NCI-H526 treated with DMSO at 0.1 percent for 48 hours (cell line): ENCODE results near the gene MOV10.

Experiments
- DNase-seq: peaks from one replicate; lab custom pipeline; 2025; lab: John Stamatoyannopoulos, UW

MOV10 gene

DNA sequence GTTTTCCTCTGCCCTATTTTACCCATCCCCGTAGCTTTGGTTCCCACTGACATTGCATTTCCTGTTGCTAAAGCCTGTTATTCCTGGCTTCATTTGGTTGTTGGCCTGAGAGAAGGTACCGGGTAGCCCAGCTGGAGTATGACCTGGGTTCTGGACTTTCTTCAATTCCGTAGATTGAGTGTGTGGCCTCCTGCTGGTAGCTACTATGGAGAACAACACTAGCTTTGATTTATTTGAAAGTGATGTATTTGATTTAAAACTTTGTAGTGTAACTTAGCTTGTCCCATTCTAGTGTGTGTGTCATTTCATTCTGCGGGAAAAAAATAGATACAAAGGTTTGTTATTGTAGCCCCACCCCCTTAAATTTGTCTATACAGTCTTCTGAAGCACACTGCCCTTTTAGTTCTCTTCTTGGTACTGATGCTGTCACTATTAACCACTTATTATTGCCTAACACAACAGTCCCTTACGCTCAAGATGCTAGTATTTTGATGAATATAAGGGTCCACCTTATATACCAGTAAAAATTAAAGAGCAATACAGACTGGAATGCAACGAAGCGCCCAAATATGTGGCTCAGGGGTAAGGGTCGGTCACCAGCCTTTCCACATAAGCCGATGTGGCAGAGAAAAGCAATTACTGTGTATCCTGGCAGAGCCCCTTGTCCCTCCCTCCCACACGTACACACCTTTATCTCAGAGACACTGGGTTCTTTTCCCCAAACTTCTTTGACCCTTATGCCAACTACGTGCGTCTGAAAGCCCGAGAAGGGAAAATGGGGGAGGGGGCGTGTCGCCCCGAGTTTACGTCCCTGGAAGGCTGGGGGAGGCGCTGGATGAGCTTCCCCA lies 643 bp upstream of the MOV10 start:
- DNase-seq = no peak

DNA sequence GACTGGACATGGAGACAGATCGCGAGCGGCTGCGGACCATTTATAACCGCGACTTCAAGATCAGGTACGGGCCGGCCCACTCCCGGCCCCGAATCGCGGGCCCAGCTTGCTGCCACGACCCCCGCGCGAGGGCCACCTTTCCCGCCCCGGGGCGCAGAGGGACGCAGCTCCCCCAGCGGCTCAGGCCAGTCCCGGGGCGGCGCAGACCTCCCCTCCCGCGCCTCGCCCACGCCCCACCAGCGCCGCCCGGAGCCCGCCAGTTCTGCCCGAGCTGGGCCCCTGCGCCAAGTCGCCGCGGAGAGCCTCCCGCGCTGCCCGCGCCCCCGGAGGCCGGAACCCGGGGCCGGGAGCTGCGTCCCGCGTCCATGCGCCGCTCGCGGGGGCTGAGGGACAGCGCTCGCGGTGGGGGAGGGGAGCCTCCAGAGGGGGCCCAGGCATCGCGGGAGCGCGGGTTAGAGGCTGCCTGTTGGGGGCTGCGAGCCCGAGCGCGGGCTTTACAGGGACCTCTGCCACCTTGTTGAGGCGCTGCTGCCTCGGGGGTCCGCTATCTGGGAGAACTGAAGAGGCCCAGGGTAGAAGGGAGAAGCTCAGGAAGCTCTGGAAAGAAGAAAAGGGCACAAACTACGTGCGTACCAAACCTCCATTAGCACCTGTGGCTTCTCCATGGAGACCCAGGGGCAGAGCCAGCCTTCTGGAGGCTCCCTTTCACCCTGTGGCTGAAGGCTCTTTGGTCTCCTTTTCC lies 698 bp downstream of the MOV10 start:
- DNase-seq = peak; percentile 50

DNA sequence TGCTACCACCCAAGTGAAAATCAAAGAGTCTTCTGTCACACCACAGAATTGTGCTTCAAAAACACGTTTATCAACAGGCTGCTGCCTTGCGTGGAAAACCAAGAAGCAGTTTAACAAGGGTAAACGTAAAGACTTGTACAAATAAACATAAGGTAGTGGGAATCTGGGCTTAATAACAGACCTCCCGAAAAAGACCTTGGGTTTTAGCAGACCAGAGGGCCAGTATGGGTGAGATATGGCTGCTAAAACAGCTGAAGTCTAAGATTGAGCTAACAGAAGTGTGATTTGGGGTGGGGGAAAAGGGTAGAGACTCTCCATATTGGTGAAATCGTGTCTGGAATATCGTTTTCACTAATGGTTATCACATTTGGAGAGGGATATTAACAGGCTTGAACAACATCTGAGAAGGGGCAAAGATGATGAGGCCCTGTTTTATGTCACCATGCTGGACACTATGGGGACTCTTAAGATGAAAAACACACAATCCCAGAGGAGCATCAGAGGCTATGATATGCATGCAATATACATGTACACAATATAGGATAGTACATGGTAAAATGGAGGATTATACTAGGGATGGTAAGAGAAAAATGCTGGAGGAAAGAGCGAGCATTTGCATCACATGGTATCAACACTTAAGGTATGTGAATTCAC lies 1.4 kb downstream of the MOV10 start:
- DNase-seq = no peak

GRCh38 chr1:112676543-112676942 lies 2.1 kb downstream of the MOV10 start:
- DNase-seq = no peak

GRCh38 chr1:112677501-112677900 lies 3.0 kb downstream of the MOV10 start:
- DNase-seq = no peak

- no peak for DNase-seq
Observed at GRCh38 chr1:112678605-112679004, 4.1 kb downstream of the MOV10 start.

GRCh38 chr1:112685913-112686312 lies 11.5 kb downstream of the MOV10 start:
- DNase-seq = no peak

GRCh38 chr1:112686417-112686816 lies 12.0 kb downstream of the MOV10 start:
- DNase-seq = no peak

DNA sequence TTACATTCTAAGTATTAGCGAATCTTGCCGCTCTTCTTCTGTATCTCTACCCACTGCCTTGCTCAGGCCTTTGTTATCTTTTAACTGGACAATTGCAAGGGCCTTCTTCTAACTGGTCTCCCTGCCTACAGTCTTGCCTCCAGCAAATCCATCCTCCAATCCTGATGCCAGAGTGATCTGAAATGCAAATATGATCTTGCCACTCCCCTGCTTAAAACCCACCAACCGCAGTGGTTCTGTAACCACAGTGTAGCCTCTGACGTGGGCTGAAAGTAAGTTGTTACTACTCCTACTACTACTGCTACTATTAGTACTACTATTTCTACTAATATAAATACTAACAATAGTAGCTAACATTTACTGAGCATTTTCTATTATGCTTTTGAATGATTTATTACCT lies 12.4 kb downstream of the MOV10 start:
- DNase-seq = no peak

DNA sequence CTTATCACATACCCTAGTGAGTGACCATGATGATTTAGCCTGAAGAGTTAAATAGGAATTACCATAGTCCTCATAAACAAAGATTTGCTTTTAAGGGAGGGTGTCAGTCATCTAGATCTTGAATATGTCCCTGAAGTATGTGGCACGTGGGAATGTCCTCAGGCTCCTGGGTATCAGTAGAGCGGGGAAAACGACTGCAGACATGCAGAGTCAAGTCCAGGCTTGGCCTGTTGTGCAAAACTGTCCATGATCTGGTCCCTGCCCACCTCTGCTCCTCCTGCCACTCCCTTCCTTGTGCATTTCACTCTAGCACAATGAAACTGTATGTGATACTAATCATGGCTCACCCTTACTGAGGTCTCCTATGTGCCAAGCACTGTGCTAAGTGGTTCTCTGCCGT lies 12.9 kb downstream of the MOV10 start:
- no peak for DNase-seq

GRCh38 chr1:112687785-112688496 lies 13.5 kb downstream of the MOV10 start:
- DNase-seq = no peak

GRCh38 chr1:112688781-112689193 lies 14.3 kb downstream of the MOV10 start:
- no peak for DNase-seq

DNA sequence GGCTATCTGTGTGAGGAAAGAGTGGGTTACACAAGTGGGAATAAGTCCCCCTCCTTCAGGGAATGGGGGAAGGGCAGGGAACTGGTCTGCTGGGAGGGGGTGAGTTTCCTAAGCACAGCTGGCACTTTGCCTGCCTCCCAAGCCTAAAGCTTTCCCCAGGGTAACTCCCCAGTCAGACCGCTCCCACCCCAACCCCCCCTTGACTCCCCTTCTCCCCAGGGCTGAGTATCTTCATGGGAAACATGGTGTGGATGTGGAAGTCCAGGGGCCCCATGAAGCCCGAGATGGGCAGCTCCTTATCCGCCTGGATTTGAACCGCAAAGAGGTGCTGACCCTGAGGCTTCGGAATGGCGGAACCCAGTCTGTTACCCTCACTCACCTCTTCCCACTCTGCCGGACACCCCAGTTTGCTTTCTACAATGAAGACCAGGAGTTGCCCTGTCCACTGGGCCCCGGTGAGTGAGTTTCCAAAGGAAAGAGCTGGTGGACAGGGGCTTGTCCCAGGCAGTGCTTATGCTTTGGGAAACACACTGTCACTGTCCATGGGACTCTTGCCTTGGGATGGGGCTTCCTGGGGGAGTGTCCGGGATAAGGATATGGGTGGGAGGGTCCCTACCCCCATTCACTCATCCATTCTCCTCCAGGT lies 14.9 kb downstream of the MOV10 start:
- no peak for DNase-seq

GRCh38 chr1:112689842-112690237 lies 15.4 kb downstream of the MOV10 start:
- no peak for DNase-seq

GRCh38 chr1:112692681-112693080 lies 18.2 kb downstream of the MOV10 start:
- no peak for DNase-seq

- no peak for DNase-seq
Observed at GRCh38 chr1:112693821-112694220, 19.4 kb downstream of the MOV10 start.

DNA sequence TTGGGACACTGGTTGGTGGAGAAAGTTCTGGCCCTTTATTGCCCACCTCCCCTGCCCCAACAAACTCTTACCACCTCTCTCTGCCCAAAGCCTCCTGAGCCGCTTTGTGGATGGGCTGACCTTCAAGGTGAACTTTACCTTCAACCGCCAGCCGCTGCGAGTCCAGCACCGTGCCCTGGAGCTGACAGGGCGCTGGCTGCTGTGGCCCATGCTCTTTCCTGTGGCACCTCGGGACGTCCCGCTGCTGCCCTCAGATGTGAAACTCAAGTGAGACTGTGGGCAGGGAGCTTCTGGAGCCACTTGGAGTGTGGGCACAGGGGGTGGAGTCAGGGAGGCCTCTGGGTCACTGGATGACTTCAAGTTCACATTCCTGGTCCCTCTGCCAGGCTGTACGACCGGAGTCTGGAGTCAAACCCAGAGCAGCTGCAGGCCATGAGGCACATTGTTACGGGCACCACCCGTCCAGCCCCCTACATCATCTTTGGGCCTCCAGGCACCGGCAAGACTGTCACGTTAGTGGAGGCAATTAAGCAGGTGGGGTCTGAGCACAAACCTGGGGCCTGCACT lies 20.0 kb downstream of the MOV10 start:
- DNase-seq = no peak

DNA sequence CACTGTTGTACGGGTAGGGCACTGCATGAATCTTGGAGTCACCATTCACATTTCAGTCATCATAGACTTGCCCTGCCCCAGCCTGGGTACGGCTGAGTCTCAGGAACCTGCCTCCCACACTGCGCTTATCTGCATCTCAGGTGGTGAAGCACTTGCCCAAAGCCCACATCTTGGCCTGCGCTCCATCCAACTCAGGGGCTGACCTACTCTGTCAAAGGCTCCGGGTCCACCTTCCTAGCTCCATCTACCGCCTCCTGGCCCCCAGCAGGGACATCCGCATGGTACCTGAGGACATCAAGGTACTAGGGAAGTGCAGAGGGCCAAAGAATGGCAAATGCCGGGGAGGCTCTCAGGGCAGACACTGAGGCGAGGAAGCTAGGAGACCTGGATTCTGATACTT lies 20.8 kb downstream of the MOV10 start:
- DNase-seq = no peak

DNA sequence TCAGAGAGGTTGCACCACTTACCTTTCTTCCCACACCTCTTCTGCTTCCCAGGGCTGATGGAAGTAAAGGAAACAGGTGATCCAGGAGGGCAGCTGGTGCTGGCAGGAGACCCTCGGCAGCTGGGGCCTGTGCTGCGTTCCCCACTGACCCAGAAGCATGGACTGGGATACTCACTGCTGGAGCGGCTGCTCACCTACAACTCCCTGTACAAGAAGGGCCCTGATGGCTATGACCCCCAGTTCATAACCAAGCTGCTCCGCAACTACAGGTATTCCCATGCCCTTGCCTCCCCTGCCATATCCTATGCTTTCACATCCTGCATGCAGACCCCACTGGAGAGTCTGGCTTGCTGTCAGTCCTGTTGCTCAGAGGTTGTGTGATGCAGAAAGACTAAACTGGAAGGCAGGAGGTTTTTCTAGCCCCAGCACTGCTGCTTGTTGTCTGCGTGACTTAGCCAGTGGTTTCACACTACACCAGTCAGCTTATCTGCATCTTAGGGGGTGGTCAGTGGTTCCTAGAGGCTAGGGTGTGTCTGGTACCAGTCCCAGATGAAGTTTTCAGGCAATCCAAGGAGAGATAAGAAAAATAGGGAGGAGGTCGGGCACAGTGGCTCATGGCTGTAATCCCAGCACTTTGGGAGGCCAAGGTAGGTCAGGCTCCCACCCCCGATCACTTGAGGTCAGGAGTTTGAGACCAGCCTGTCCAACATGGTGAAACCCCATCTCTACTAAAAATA lies 22.3 kb downstream of the MOV10 start:
- DNase-seq = no peak

GRCh38 chr1:112697781-112698201 lies 23.3 kb downstream of the MOV10 start:
- no peak for DNase-seq
